HG02763 (cell line): ENCODE data around the gene SAMD13.

ENCODE experiments used
- ATAC-seq: cut with Tn5 transposase; IDR thresholded peaks from one replicate; pipeline ENCODE4 v1.9.1; 2021; ENCODE audit warnings: mild to moderate bottlenecking, moderate library complexity; ENCODE audit not compliant: unreplicated experiment

SAMD13 gene, protein sequence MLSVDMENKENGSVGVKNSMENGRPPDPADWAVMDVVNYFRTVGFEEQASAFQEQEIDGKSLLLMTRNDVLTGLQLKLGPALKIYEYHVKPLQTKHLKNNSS

DNA sequence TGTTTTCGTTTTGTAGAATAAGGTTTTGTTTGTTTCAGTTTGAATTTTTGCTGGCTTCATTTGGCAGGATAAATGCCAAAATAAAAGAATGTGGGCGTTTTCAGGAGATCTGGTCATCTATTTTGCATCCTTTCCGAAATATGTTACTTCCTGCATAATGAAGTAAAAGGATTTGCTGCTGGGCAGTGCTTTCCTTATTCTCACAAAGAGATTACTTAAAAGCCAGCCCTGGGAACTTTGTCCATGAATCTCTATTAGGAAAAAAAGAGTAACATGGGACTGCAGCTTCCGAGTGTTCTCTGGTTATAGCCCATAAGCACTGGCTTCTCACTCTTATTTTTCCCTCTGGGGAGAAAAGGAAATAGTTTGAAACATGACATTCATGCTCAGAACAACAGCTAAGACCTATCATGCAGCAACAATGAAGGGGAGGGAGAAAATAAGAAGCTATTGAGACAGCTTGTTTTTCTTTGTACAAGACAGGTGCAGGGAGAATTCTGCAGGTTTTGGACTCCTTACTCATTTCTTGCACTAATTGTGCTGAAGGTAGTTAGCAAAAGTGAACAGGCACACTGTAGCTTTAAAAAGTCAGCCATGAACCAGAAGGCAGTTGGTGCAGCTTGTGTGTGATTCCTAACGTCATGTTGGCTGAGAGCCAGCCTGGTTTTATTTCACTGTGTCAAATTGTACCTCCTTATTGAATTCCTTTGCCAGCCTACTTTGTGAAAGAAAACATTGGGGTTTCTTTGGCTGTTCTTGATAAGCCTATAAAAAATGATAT is at the start of gene SAMD13:
Gene SAMD13 (plus strand): TSS at position 705 of the 781 bp plus-strand sequence. CDS start 1,527 bp downstream, outside the sequence.
- no peak for ATAC-seq

DNA sequence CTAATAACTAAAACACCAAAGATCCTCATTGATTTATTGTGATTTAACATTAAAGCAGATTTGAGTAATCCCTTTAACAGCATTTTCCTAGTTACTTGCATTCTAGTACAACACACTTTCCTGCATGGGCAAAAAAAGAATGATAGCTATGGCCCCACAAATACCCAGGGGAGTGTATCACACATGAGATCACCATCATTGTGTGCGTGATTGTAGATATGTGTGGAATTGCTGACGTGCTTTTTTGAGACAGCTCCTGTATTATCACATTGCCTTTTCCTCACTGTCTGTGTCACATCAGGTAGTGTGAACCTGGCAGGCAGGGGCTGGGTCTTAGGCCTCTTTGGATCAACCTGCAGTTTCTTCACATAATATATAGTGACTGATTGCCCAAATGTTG is 48.5 kb upstream of the SAMD13 start:
- ATAC-seq: no peak

DNA sequence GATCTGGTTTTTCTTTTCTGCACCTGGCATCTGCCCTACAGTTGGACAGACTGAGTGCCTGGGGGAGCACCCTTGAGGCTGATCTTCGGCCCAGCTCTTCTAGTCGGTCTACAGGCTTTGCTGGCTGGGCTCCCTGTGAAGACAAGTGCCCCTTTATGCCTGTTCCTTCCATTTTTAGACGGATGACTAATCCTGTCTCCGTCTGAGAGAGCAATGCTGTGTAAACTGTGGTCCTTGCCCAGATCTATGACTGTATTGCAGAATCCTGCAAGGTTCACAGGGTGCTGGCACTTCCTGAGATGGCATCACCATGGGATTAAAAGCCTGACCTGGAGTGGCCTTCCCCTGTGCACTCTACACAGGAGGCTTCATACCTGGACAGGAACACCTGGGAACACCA is 47.6 kb upstream of the SAMD13 start:
- no peak for ATAC-seq

DNA sequence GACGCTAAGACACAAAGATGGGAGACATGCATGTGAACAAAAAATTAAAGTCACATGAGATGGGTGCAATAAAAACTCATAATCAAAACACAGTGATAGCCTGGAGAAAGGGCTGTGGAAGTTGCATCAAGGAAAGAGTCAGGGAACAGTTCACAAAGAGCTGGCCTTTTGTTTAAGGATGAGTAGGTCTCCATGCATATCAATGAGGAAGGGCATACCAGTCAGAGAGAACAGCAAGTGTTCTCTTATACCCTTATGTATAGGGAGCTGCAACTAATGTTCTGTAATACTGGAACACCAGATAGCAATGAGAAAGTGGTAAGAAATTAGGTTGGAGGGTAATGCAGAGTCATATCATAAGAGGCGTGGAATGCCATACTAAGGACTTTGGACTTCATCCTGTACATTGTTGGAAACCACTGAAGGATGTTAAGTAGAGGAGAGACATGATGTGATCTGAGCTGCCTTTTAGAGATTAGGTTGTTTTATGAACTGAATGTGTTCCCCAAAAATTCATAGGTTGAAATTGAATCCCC is 46.7 kb upstream of the SAMD13 start:
- no peak for ATAC-seq

DNA sequence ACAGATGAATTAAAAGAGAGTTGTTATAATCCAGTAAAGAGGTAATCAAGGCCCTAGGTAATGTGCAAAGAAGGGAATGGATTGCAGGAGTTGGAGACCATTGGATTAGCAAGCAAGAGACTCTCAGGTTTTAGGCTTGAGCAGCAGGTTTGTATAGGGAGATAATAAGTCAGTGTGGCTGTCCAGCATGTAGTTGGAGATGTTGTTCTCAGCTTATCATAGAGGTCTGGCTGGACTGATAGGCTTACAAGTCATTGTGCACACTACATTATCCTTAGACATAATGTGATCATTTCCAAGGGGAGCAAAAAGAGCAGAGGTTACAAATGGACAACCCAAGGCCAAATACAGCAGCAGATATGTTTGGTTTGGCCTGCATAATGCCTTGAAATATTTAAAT is 45.9 kb upstream of the SAMD13 start:
- no peak for ATAC-seq

DNA sequence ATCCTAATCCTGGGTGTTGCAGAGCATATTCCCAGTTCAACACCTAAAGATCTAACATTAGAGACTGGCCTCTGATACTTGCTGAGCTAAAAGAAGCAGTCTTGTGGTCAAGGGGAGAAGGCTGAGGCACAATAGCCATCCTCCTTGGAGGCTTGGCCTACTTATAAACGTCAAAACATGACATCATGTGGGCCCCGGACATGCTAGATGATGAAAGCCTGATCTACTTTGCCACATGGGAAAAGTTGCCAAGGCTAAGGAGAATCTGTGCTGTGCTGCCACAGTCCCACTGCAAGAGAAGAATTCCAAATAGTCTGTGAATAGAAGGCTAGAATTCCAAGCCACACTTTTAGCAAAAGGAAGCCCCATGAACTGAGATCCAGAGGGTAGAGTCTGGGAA is 43.9 kb upstream of the SAMD13 start:
- ATAC-seq: no peak

DNA sequence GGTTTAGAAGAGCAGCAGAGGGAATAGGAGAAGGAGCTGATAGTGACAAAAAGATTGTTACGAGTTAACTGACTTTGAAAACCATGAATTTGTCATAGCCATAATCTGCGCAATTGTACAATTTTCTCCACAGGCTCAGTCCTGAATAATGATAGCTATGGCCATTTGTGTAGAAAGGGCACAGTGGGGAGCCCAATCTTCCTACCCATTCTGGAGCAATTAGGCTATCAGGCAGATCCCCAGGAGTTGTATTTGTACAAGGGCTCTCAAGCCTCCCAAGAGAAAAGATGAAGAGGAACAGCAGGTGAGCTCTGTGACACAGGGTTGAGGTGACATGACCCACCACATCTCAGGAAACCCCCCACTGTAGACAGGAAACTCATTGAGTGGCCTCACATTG is 42.1 kb upstream of the SAMD13 start:
- ATAC-seq: no peak

DNA sequence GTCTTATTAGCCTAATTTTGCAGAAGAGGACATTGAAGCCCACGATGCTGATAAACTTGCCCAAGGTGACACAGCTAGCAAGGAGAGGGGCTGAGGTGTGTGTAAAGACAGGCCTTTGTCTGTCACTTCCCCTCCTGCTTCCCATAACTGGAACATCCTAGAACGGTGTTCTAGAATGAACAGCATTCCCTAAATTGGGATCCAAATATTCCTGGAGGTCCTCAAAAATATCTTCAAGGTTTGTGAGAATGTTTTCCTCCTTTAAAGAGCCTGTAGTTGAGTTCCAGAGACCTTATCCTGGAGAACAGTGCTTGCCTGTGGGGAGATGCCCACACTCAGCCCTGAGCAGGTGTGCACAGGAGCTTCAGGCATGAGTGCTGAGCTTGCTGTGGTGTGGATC is 41.5 kb upstream of the SAMD13 start:
- ATAC-seq: no peak

DNA sequence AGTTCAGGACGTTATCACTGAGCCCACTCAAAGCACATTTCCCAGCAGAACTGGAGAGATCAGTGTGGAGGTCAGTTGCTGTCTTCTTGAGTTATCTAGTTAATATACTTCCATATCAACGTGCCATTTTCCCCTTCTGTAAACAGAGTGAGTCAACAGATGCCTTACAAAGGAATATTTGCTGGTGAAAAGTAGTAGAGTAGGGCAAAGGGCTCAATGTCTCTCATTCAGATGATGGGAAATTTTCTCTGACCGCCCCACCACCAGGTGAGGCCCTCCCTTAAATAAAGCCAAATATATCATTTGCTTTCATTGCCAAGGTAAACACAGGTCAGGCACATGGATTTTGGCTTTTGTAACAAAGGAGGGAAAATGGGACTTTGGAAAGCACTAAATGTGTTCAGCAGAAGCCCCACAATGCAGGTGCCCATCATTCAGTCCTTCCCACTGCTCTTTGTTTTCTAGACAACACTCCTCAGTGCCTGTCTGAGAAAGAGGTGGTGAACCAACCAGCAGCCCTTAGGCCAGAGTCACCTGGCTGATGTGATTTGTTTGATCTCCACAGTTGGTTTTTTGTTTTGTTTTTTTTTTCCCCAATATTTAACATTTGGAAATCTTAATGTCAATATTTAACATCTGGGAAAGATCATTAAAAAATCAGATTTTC is 40.5 kb upstream of the SAMD13 start:
- no peak for ATAC-seq

DNA sequence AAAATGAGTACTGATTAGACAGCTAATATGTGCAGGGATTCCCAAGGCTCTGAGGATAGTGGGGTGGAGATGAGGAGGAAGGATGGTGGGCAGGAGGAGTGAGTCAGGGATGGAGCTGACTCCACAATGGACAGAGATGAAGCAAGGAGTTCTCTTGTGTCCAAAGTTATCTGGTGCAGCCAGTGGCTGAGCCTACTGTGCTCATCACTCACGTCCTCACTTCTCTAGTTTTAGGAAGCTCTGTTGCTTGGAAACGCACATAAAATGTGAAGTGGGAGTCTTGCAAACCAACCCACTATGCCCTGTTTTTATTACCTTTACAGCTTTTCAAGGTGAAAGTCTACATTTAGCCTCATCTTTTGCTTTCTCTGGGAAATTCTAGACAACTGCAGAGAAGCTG is 36.5 kb upstream of the SAMD13 start:
- ATAC-seq: no peak

DNA sequence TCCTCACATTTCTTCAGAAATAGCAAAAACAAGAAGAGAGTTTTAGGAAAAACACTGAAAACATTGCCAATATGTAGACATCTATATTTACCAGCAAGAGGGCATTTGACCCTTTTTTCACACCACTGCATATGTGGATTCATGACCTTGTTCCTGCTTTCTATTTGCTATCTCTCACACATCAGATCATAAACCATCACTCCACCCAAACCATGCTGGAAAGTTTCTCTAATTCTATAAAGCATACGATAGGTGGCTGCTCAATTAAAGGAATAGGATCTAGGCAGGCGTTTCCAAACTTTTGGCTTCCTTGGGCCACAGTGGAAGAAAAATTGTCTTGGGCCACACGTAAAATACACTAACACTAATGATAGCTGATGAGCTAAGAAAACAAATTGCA is 35.6 kb upstream of the SAMD13 start:
- ATAC-seq: no peak

DNA sequence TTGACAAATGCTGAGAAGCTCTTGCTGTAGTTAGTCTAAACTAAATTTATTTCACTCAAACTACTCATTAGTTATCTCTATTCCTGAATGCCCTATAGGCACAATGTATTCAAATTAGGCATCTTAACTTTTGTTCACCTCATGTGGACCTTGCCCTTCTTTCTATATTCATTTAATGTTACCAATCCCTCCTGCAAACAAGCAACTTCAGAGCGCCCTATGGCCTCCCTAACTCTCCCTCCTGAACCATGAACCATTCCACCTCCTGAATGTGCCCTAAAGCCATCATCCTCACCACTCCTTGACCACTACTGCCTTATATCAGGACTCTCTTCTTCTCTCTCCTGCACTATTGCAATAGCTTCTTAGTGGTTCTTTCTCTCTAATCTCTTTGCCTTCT is 34.8 kb upstream of the SAMD13 start:
- ATAC-seq: no peak

DNA sequence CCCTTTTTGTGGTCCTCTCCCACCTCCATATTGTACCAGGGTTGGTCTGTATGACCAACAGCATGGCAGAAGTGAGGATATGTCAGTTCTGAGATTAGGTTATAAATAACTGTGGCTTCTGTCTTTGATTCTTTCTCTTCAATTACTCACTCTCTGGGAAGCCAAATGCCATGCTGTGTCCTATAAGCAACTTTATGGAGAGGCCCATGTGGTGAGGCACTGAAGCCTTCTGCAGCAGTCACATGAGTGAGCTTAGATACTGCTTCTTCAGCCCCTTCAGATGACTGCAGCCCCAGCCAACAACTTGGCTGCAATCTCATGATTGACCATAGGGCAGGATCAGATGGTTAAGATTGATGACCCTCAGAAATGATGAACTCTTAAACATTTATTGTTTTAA is 34.0 kb upstream of the SAMD13 start:
- no peak for ATAC-seq

DNA sequence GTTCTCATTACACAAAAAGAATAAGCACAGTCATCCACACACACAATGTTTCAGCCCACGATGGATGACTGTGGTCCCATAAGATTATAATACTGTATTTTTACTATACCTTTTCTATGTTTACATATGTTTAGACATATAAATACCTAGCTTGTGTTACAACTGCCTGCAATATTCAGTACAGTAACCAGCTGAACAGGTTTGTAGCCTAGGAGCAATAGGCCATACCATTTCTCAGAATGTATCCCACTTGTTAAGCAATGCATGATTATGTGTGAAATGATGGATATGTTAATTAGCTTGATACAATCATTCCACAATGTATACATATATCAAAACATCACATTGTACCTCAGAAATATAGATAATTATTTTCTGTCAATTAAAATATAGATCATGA is 33.2 kb upstream of the SAMD13 start:
- no peak for ATAC-seq

DNA sequence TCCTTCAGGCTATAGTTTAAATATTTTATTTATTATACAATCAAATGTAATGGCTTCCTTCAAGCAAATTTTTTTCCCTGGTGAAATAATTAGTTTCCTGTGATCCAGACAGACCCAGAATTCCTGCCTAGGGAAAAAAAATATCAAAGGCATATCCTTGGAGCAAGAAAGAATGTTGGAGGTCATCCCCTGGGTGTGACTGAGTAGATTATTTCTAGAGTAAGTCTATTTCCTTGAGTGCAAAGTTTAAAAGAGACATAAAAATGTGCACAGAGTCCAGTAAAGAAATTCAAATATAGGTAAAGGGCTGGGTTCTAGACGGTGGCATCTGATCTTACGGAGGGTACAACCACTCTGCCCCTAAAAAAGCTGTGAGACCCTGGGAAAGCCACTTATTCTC is 32.2 kb upstream of the SAMD13 start:
- ATAC-seq: no peak

DNA sequence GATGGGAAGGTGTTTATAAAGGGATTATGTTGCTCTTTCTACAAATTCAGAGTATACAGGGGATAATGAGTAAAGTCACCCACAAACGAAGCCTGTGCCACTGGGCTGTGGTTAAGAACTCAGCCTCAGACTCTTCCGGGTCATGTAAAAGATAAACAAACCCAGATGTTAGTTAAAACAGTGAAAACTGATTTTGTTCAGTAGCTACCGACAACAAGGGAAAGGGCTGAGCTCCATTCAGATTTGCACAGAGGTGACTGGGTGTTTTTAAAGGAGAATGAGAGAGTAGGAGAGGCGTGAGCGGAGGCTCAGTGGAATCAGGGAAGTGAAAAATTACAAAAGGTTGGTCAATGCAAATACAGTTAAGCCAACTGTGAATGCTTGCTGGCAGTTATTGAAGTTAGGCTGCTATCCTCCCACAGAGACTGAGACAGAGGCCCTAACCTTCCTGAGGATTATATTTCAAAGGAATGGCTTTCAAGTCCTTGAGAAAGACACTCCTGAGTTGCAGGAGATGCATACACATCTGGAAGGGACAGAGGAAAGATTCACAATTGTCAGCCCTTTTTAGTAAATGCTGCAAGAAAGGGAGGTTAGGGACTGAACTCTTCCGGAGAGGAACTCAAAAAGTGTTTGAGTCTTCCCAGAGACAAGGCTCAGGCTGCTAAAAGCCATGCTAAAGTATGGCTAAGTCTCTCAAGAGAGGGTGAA is 29.9 kb upstream of the SAMD13 start:
- peak; percentile 96 for ATAC-seq

DNA sequence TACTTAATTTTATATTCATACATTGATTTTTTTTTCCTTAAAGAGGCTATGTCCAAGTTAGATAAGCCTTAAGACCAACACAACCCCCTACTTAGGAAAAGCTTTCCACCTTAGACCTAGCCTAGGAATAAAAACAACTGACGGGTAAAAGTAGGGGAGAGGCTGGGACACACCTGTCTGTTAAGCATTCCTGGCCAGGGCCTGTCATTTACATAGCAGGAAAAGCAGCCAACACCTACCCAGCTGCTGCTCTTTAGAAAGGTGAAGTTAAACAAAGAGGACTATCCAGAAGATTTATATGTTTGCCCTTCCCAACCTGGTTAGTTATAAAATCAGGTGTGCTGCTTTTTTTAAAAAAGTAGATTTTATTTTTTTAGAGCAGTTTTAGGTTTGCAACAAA is 29.1 kb upstream of the SAMD13 start:
- no peak for ATAC-seq

DNA sequence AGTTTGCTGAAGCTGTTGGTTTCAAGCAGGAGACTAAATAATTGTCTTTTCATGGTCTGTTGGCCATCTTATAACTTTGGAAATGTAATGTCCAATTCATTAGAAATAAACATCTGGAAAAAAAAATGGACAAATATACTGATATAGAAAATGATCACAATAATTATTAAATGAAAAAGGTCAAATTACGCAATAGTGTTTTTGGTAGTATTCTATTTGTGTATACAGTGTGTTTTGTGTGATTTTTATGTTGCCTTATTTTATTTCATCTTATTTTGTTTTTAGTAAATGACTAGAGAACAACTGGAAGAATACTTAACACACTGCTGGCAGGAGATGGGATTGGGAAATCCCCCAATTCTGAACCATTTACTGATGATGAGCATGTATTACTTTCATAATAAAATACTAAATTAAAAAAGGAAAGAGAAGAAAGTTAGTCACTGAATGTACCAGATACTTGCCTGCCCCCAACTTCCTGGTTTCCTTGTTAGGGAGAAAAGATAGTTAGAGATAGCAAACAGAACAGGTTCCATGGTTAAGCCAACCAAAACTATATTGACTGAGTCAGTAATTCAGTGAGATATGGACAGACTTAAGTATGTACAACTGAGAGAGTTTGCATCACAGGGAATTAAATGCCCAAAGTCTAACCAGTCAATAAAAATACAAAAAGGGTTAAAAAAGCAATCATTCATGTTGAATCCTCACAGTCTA is 24.0 kb upstream of the SAMD13 start:
- no peak for ATAC-seq

DNA sequence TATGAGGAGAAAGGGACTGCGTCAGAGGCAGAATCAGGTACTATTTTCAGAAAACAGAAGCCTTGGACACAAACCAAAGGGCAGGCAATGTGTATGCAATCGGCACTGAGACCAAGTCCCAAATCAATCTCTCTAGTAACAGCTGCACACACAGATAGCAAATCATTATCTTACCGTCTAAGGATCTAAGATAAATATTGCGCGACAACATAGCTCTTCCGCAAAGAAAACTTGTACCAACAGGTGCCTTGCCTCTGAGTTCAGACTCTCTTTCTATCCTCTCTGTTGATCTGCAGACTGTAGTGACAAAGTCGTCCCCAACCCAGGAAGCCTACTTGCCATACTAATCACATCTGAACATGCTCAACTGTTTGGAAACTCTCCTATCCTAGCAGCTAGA is 22.6 kb upstream of the SAMD13 start:
- no peak for ATAC-seq

DNA sequence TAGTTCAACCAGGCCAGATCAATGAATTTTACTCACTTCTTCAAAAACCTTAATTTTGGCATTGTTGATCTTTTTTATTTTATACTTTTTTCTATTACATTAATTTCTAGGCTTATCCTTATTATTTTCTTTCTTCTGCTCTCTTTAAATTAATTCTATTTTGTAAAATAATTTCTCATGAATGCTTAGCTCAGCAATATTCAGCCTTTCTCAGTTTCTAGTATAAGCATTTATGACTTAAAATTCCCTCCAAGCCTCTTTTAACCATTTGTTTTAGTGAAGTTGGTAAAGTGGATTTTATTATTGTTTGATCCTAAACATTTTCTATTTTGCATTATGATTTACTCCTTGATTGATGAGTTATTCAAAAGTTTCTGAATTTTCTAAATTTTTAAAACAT is 20.6 kb upstream of the SAMD13 start:
- no peak for ATAC-seq

DNA sequence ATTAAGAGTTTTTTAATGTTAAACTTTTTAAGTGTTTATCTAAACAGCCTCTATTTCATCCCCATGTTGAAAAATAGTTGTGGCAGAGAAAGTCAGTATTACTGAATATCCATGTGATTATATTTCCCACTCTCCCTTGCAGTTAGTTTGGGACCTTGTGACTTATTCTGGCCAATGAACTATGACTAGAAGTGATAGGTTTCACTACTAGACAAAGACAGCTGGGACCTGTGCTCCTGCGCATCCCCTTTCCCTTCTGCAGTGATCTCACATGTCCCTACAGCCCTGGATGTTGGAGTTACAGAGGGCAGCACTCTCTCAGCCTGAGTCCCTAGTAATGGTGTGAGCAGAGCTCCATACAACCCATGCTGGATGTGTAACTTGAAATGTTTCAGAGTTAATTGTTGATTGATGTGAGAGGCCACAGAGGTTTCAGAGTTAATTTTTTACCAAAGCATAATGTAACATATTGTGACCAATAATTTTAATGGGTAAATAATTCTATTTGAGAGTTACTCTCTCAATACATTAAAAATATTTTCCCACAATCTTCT is 18.7 kb upstream of the SAMD13 start:
- ATAC-seq: no peak
